ENCODE results near the gene U2AF2.

- TF ChIP-seq CTCF (IDR thresholded peaks at IDR 0.05) = no peak
- TF ChIP-seq EP300 (IDR thresholded peaks at IDR 0.05) = no peak
Measured at GRCh38 chr19:55660404-55660803, 5.6 kb downstream of the U2AF2 start.
